Muscle of leg (tissue), 11 donors: ENCODE measurements around the gene DYNC2LI1. TPM values are rescaled to one million over a fixed set of nuclear protein-coding genes. Genes with fewer than 3 reads are reported as not detected.

Experiments used
- DNase-seq: peaks from one replicate; pipeline ENCODE4 v3.0.0; 2013
- H3K27ac ChIP-seq: one replicate; pipeline ENCODE4 v1.5.1; 2013; ENCODE audit warnings: mild to moderate bottlenecking, low read length, control low read depth
- H3K27me3 ChIP-seq: one replicate; pipeline ENCODE4 v1.6.1; 2013; ENCODE audit warnings: low read length; ENCODE audit not compliant: control insufficient read depth, insufficient read depth
- H3K36me3 ChIP-seq: one replicate; pipeline ENCODE4 v1.6.1; 2013; ENCODE audit warnings: low read length; ENCODE audit not compliant: control insufficient read depth, insufficient read depth
- H3K4me1 ChIP-seq: one replicate; pipeline ENCODE4 v1.6.1; 2013; ENCODE audit warnings: low read length; ENCODE audit not compliant: control insufficient read depth, insufficient read depth
- H3K4me3 ChIP-seq: one replicate; pipeline ENCODE4 v1.5.1; 2013; ENCODE audit warnings: low read length, control low read depth
- H3K9me3 ChIP-seq: replicated peaks from 2 replicates; pipeline ENCODE4 v1.6.1; 2013; ENCODE audit warnings: low read depth, low read length; ENCODE audit not compliant: control insufficient read depth
- WGBS: methylation state at CpG from one replicate; pipeline ENCODE4 v1.1.5; 2013; ENCODE audit warnings: missing lambda C conversion rate; ENCODE audit not compliant: insufficient coverage; 5-methylcytosine and 5-hydroxymethylcytosine counted together
- polyA plus RNA-seq, 8 donors: library from polyadenylated mRNA; unstranded; fragments of 120-200 nt; gene quantifications; one replicate each; pipeline versions ENCODE4 v1.2.1 to v1.2.3, GENCODE V29; 2013; ENCODE audit warnings: inconsistent platforms in 1 of 8, low replicate concordance in 1 of 8; ENCODE audit not compliant: insufficient read length in 8 of 8, insufficient read depth in 1 of 8
- total RNA-seq: library from RNA; stranded (reverse); fragments of 120-200 nt; gene quantifications from one replicate; pipeline ENCODE4 v1.2.4, GENCODE V29; 2013

The DYNC2LI1 gene
- total and polyA plus RNA-seq, 9 donors: 14.9 to 22.3 (median 17.6) TPM

DNA sequence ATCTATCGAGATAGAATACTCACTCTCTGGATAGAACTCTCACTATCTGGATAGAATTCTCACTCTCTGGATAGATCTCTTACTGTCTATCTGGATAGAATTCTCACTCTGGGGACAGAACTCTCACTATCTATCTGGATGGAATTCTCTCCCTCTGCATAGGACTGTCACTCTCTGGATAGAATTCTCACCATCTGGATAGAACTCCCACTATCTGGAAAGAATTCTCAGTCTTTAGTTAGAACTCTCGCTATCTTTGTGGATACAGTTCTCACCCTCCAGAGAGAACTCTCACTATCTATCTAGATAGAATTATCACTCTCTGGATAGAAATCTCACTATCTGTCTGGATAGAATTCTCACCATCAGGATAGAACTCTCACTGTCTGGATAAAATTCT is 81.5 kb downstream of the DYNC2LI1 start:
- H3K4me3 ChIP-seq: no peak overlapping the region
- H3K27ac ChIP-seq: no peak overlapping the region
- peaks cover 6% of the 10 kb centered on the region for H3K4me1 ChIP-seq
- H3K9me3 ChIP-seq: no peaks in the 10 kb centered on the region
- WGBS: 60% methylated on average over 1 of the region's 2 CpGs
- H3K36me3 ChIP-seq: no peaks in the 10 kb centered on the region
- no peak for DNase-seq
- H3K27me3 ChIP-seq: peaks cover 3% of the 10 kb centered on the region

Other genes starting within 250 kb of the DYNC2LI1 start
- gene THADA, start 178.0 kb upstream of the DYNC2LI1 start, total RNA-seq: 14.4 TPM
- 10 to 100 TPM; 17.0 to 24.3 (median 18.1) TPM for gene THADA, start 178.0 kb upstream of the DYNC2LI1 start, polyA plus RNA-seq
- 15.3 TPM for gene PLEKHH2, start 136.8 kb upstream of the DYNC2LI1 start, total RNA-seq
- gene PLEKHH2, start 136.8 kb upstream of the DYNC2LI1 start, polyA plus RNA-seq: 10 to 100 TPM in 1 of 8 donors, 1 to 10 TPM in 7; 3.7 to 10.5 (median 6.3) TPM
- gene C1GALT1C1L, start 97.6 kb upstream of the DYNC2LI1 start, total RNA-seq: 2.2 TPM
- 1 to 10 TPM; 1.2 to 2.0 (median 1.5) TPM for gene C1GALT1C1L, start 97.6 kb upstream of the DYNC2LI1 start, polyA plus RNA-seq
- not detected for gene ABCG5, start 64.8 kb downstream of the DYNC2LI1 start, total RNA-seq
- under 1 TPM in 6 of 8 donors, not detected in 2; 0.06 to 0.78 (median 0.11) TPM for gene ABCG5, start 64.8 kb downstream of the DYNC2LI1 start, polyA plus RNA-seq
- not detected for gene ABCG8, start 64.9 kb downstream of the DYNC2LI1 start, total RNA-seq
- gene ABCG8, start 64.9 kb downstream of the DYNC2LI1 start, polyA plus RNA-seq: 1 to 10 TPM in 1 of 8 donors, under 1 TPM in 4, not detected in 3; 0.05 to 1.3 (median 0.13) TPM
- gene LRPPRC, start 221.9 kb downstream of the DYNC2LI1 start, total RNA-seq: 53.9 TPM
- 10 to 100 TPM; 58.6 to 84.7 (median 66.8) TPM for gene LRPPRC, start 221.9 kb downstream of the DYNC2LI1 start, polyA plus RNA-seq